ENCODE results near the gene IGHMBP2.

IGHMBP2 gene

GRCh38 chr11:68942751-68943271 lies 39.1 kb downstream of the IGHMBP2 start:
- Histone ChIP-seq H2AFZ (ENCODE audit: low read depth, low read length) (no peak overlapping the region), H3K4me1 (ENCODE audit: insufficient read depth, low read length) (peaks cover 2% of the 10 kb centered on the region)

GRCh38 chr11:68946416-68947090 lies 42.9 kb downstream of the IGHMBP2 start:
- peaks cover 26% of the 10 kb centered on the region for H3K4me1 ChIP-seq (ENCODE audit: insufficient read depth, low read length)
- no peaks in the 10 kb centered on the region for H3K9me3 ChIP-seq (ENCODE audit: low read length)
- H3K27me3 ChIP-seq (ENCODE audit: insufficient read depth, low read length), result no peaks in the 10 kb centered on the region
- no peak overlapping the region for H3K4me3 ChIP-seq (ENCODE audit: low read length)
- no peak overlapping the region for H2AFZ ChIP-seq (ENCODE audit: low read depth, low read length)
- H3K36me3 ChIP-seq (ENCODE audit: insufficient read depth, low read length), result no peaks in the 10 kb centered on the region

More at GRCh38 chr11:68942751-68943271, 39.1 kb downstream of the IGHMBP2 start:
- Histone ChIP-seq H3K27me3 (ENCODE audit: insufficient read depth, low read length) (no peaks in the 10 kb centered on the region), H3K9me3 (ENCODE audit: low read length) (no peaks in the 10 kb centered on the region), H3K36me3 (ENCODE audit: insufficient read depth, low read length) (peaks cover 23% of the 10 kb centered on the region), H3K4me3 (ENCODE audit: low read length) (no peak overlapping the region)

- Histone ChIP-seq H2AFZ (ENCODE audit: low read depth, low read length) (no peak overlapping the region), H3K36me3 (ENCODE audit: insufficient read depth, low read length) (no peaks in the 10 kb centered on the region), H3K9me3 (ENCODE audit: low read length) (no peaks in the 10 kb centered on the region), H3K4me3 (ENCODE audit: low read length) (no peak overlapping the region), H3K4me1 (ENCODE audit: insufficient read depth, low read length) (peaks cover 27% of the 10 kb centered on the region), H3K27me3 (ENCODE audit: insufficient read depth, low read length) (no peaks in the 10 kb centered on the region)
Observed at GRCh38 chr11:68947151-68947550, 43.5 kb downstream of the IGHMBP2 start.

GRCh38 chr11:68948496-68948895 lies 44.8 kb downstream of the IGHMBP2 start:
- H2AFZ ChIP-seq (ENCODE audit: low read depth, low read length), result no peak overlapping the region
- H3K4me3 ChIP-seq (ENCODE audit: low read length), result no peak overlapping the region
- H3K9me3 ChIP-seq (ENCODE audit: low read length), result no peaks in the 10 kb centered on the region
- H3K4me1 ChIP-seq (ENCODE audit: insufficient read depth, low read length), result peaks cover 27% of the 10 kb centered on the region
- H3K27me3 ChIP-seq (ENCODE audit: insufficient read depth, low read length), result no peaks in the 10 kb centered on the region
- no peaks in the 10 kb centered on the region for H3K36me3 ChIP-seq (ENCODE audit: insufficient read depth, low read length)

- Histone ChIP-seq H3K27me3 (ENCODE audit: insufficient read depth, low read length) (no peaks in the 10 kb centered on the region), H2AFZ (ENCODE audit: low read depth, low read length) (no peak overlapping the region), H3K9me3 (ENCODE audit: low read length) (no peaks in the 10 kb centered on the region), H3K36me3 (ENCODE audit: insufficient read depth, low read length) (no peaks in the 10 kb centered on the region), H3K4me3 (ENCODE audit: low read length) (no peak overlapping the region), H3K4me1 (ENCODE audit: insufficient read depth, low read length) (peaks cover 27% of the 10 kb centered on the region)
Observed at GRCh38 chr11:68948935-68949334, 45.2 kb downstream of the IGHMBP2 start.

- H3K27me3 ChIP-seq (ENCODE audit: insufficient read depth, low read length), result no peaks in the 10 kb centered on the region
- H3K4me3 ChIP-seq (ENCODE audit: low read length), result peak overlapping the region; percentile 18
- H3K9me3 ChIP-seq (ENCODE audit: low read length), result no peaks in the 10 kb centered on the region
Observed at GRCh38 chr11:68950270-68950669, 46.6 kb downstream of the IGHMBP2 start.

GRCh38 chr11:68950762-68951161 lies 47.1 kb downstream of the IGHMBP2 start:
- peaks cover 27% of the 10 kb centered on the region for H3K4me1 ChIP-seq (ENCODE audit: insufficient read depth, low read length)
- no peak overlapping the region for H2AFZ ChIP-seq (ENCODE audit: low read depth, low read length)
- H3K27me3 ChIP-seq (ENCODE audit: insufficient read depth, low read length), result no peaks in the 10 kb centered on the region
- no peaks in the 10 kb centered on the region for H3K9me3 ChIP-seq (ENCODE audit: low read length)
- H3K4me3 ChIP-seq (ENCODE audit: low read length), result peak overlapping the region; percentile 18
- H3K36me3 ChIP-seq (ENCODE audit: insufficient read depth, low read length), result no peaks in the 10 kb centered on the region

More at GRCh38 chr11:68950270-68950669, 46.6 kb downstream of the IGHMBP2 start:
- H3K36me3 ChIP-seq (ENCODE audit: insufficient read depth, low read length), result no peaks in the 10 kb centered on the region
- H2AFZ ChIP-seq (ENCODE audit: low read depth, low read length), result no peak overlapping the region
- peaks cover 27% of the 10 kb centered on the region for H3K4me1 ChIP-seq (ENCODE audit: insufficient read depth, low read length)

- no peaks in the 10 kb centered on the region for H3K36me3 ChIP-seq (ENCODE audit: insufficient read depth, low read length)
- peaks cover 16% of the 10 kb centered on the region for H3K4me1 ChIP-seq (ENCODE audit: insufficient read depth, low read length)
- no peak overlapping the region for H2AFZ ChIP-seq (ENCODE audit: low read depth, low read length)
- no peaks in the 10 kb centered on the region for H3K27me3 ChIP-seq (ENCODE audit: insufficient read depth, low read length)
- no peak overlapping the region for H3K4me3 ChIP-seq (ENCODE audit: low read length)
- peaks cover 2% of the 10 kb centered on the region for H3K9me3 ChIP-seq (ENCODE audit: low read length)
Observed at GRCh38 chr11:68954836-68955606, 51.3 kb downstream of the IGHMBP2 start.

GRCh38 chr11:68955607-68955958 lies 51.9 kb downstream of the IGHMBP2 start:
- H3K9me3 ChIP-seq (ENCODE audit: low read length), result peaks cover 2% of the 10 kb centered on the region
- H3K4me3 ChIP-seq (ENCODE audit: low read length), result no peak overlapping the region
- H2AFZ ChIP-seq (ENCODE audit: low read depth, low read length), result no peak overlapping the region
- no peaks in the 10 kb centered on the region for H3K27me3 ChIP-seq (ENCODE audit: insufficient read depth, low read length)
- no peaks in the 10 kb centered on the region for H3K36me3 ChIP-seq (ENCODE audit: insufficient read depth, low read length)
- H3K4me1 ChIP-seq (ENCODE audit: insufficient read depth, low read length), result peaks cover 13% of the 10 kb centered on the region

- H3K4me1 ChIP-seq (ENCODE audit: insufficient read depth, low read length), result peaks cover 8% of the 10 kb centered on the region
- H3K27me3 ChIP-seq (ENCODE audit: insufficient read depth, low read length), result no peaks in the 10 kb centered on the region
- peaks cover 2% of the 10 kb centered on the region for H3K9me3 ChIP-seq (ENCODE audit: low read length)
- no peak overlapping the region for H2AFZ ChIP-seq (ENCODE audit: low read depth, low read length)
- no peaks in the 10 kb centered on the region for H3K36me3 ChIP-seq (ENCODE audit: insufficient read depth, low read length)
- no peak overlapping the region for H3K4me3 ChIP-seq (ENCODE audit: low read length)
Observed at GRCh38 chr11:68956142-68956541, 52.5 kb downstream of the IGHMBP2 start.

GRCh38 chr11:68956547-68957254 lies 53.0 kb downstream of the IGHMBP2 start:
- Histone ChIP-seq H3K4me3 (ENCODE audit: low read length) (no peak overlapping the region), H2AFZ (ENCODE audit: low read depth, low read length) (no peak overlapping the region), H3K27me3 (ENCODE audit: insufficient read depth, low read length) (no peaks in the 10 kb centered on the region), H3K9me3 (ENCODE audit: low read length) (peaks cover 2% of the 10 kb centered on the region), H3K4me1 (ENCODE audit: insufficient read depth, low read length) (peaks cover 3% of the 10 kb centered on the region), H3K36me3 (ENCODE audit: insufficient read depth, low read length) (no peaks in the 10 kb centered on the region)

- Histone ChIP-seq H3K4me1 (ENCODE audit: insufficient read depth, low read length) (peaks cover 3% of the 10 kb centered on the region), H3K27me3 (ENCODE audit: insufficient read depth, low read length) (no peaks in the 10 kb centered on the region), H2AFZ (ENCODE audit: low read depth, low read length) (no peak overlapping the region), H3K4me3 (ENCODE audit: low read length) (no peak overlapping the region), H3K9me3 (ENCODE audit: low read length) (peaks cover 2% of the 10 kb centered on the region), H3K36me3 (ENCODE audit: insufficient read depth, low read length) (no peaks in the 10 kb centered on the region)
Observed at GRCh38 chr11:68958211-68958610, 54.5 kb downstream of the IGHMBP2 start.

Measured in neuron (in vitro differentiated cells).